ENCODE data around the gene GALNT18.

GRCh38 chr11:11486002-11486401 lies 135.8 kb downstream of the GALNT18 start:
- TF ChIP-seq MAX (IDR thresholded peaks at IDR 0.05; ENCODE audit: insufficient read depth, insufficient read length) (no peak), CTCF (IDR thresholded peaks at IDR 0.05; ENCODE audit: extremely low read depth in 1 of 2, insufficient read depth in 1 of 2, low read depth in 1 of 2, low read length in 2 of 2) (no peak), GATA2 (IDR thresholded peaks at IDR 0.05; ENCODE audit: insufficient read depth, insufficient read length, low read depth, low read length) (no peak), POLR2A (IDR thresholded peaks at IDR 0.05; ENCODE audit: low read depth, low read length) (no peak), POLR2AphosphoS5 (IDR thresholded peaks at IDR 0.05; ENCODE audit: insufficient read depth, low read depth, low read length) (no peak), EZH2 (IDR thresholded peaks at IDR 0.05; ENCODE audit: borderline replicate concordance, low read depth, low read length, severe bottlenecking) (no peak)

All from endothelial cell of umbilical vein (primary cell).